Mesothelial cell of epicardium (in vitro differentiated cells): ENCODE results near the gene CYP4F12. TPM values are rescaled to one million over a fixed set of nuclear protein-coding genes. Genes with fewer than 3 reads are reported as not detected.

Experiments used
- DNase-seq, 2 experiments: peaks; one replicate each; pipeline ENCODE4 v3.0.0; 2021; ENCODE audit warnings: low spot score in 2 of 2; ENCODE audit not compliant: unreplicated experiment in 2 of 2
- H3K27ac Mint-ChIP-seq: 2 replicates; pipeline ENCODE4 v1.8.0; 2021; ENCODE audit warnings: mixed read lengths
- H3K27me3 Mint-ChIP-seq: 2 replicates; pipeline ENCODE4 v1.8.0; 2021; ENCODE audit warnings: low read depth, mixed read lengths
- H3K36me3 Mint-ChIP-seq: 2 replicates; pipeline ENCODE4 v1.8.0; 2021; ENCODE audit warnings: mixed read lengths
- H3K4me1 Mint-ChIP-seq: 2 replicates; pipeline ENCODE4 v1.8.0; 2021; ENCODE audit warnings: mixed read lengths
- H3K4me3 Mint-ChIP-seq: 2 replicates; pipeline ENCODE4 v1.8.0; 2021; ENCODE audit warnings: mild to moderate bottlenecking, moderate library complexity, mixed read lengths
- H3K9me3 Mint-ChIP-seq: 2 replicates; pipeline ENCODE4 v1.8.0; 2021; ENCODE audit warnings: mixed read lengths
- CTCF ChIP-seq: fragments of 200-600 bp; sonication (generic); IDR thresholded peaks from one replicate; pipeline ENCODE4 v1.5.0; 2021; ENCODE audit warnings: antibody characterized with exemption; ENCODE audit not compliant: unreplicated experiment
- total RNA-seq: library from RNA; stranded (reverse); gene quantifications from 3 replicates; pipeline ENCODE4 v1.2.1, GENCODE V29; 2021

Gene CYP4F12
- total RNA-seq, 1 donor from 2014 or later: not detected

GRCh38 chr19:15680478-15681322 is 7.8 kb downstream of the CYP4F12 start:
- H3K27ac Mint-ChIP-seq: no peak overlapping the region
- H3K4me3 Mint-ChIP-seq: no peak overlapping the region
- H3K9me3 Mint-ChIP-seq: peaks cover 76% of the 10 kb centered on the region
- no peaks in the 10 kb centered on the region for H3K4me1 Mint-ChIP-seq
- no peaks in the 10 kb centered on the region for H3K36me3 Mint-ChIP-seq
- TF ChIP-seq CTCF: no peak
- DNase-seq: no peak
- H3K27me3 Mint-ChIP-seq: no peaks in the 10 kb centered on the region

GRCh38 chr19:15683411-15683810 is 10.5 kb downstream of the CYP4F12 start:
- H3K27ac Mint-ChIP-seq: no peak overlapping the region
- peaks cover 2% of the 10 kb centered on the region for H3K36me3 Mint-ChIP-seq
- no peak overlapping the region for H3K4me3 Mint-ChIP-seq
- no peak for DNase-seq
- peaks cover 85% of the 10 kb centered on the region for H3K9me3 Mint-ChIP-seq
- TF ChIP-seq CTCF: no peak
- H3K27me3 Mint-ChIP-seq: no peaks in the 10 kb centered on the region
- H3K4me1 Mint-ChIP-seq: no peaks in the 10 kb centered on the region

- peaks cover 2% of the 10 kb centered on the region for H3K36me3 Mint-ChIP-seq
- no peak overlapping the region for H3K27ac Mint-ChIP-seq
- peaks cover 85% of the 10 kb centered on the region for H3K9me3 Mint-ChIP-seq
- no peak for TF ChIP-seq CTCF
- H3K4me1 Mint-ChIP-seq: no peaks in the 10 kb centered on the region
- no peak overlapping the region for H3K4me3 Mint-ChIP-seq
- DNase-seq: no peak
- H3K27me3 Mint-ChIP-seq: no peaks in the 10 kb centered on the region
Measured at GRCh38 chr19:15684828-15685227, 11.9 kb downstream of the CYP4F12 start.

- Mint-ChIP-seq H3K9me3 (peaks cover 48% of the 10 kb centered on the region), H3K27ac (no peak overlapping the region), H3K4me3 (no peak overlapping the region), H3K27me3 (no peaks in the 10 kb centered on the region), H3K4me1 (no peaks in the 10 kb centered on the region), H3K36me3 (no peaks in the 10 kb centered on the region)
- DNase-seq: no peak
- TF ChIP-seq CTCF: no peak
Measured at GRCh38 chr19:15696654-15697194, 23.8 kb downstream of the CYP4F12 start.

GRCh38 chr19:15701757-15702533 is 29.1 kb downstream of the CYP4F12 start:
- Mint-ChIP-seq H3K36me3 (no peaks in the 10 kb centered on the region), H3K27me3 (no peaks in the 10 kb centered on the region), H3K4me1 (no peaks in the 10 kb centered on the region), H3K9me3 (peaks cover 55% of the 10 kb centered on the region), H3K4me3 (no peak overlapping the region), H3K27ac (no peak overlapping the region)
- DNase-seq: no peak
- TF ChIP-seq CTCF: no peak
